Fibroblast of lung (primary cell): ENCODE results near the gene RNF146.

Experiments used
- EZH2 ChIP-seq: IDR thresholded peaks from 2 replicates; pipeline ENCODE4 v1.5.1; 2012; ENCODE audit warnings: low read length, control low read depth, mild to moderate bottlenecking; ENCODE audit errors: missing control alignments
- TF ChIP-seq, protein P1 (sequence below), 2 donors: IDR thresholded peaks in 1 of 2; conservative IDR thresholded peaks in 1 of 2; 1 replicate in 1 of 2; 2 replicates in 1 of 2; pipeline ENCODE4 v1.5.1; 2011 to 2012; ENCODE audit warnings: low read length in 2 of 2, control low read depth in 1 of 2, inconsistent platforms in 1 of 2, low read depth in 1 of 2, mild to moderate bottlenecking in 1 of 2

- TF ChIP-seq, protein P1, sequence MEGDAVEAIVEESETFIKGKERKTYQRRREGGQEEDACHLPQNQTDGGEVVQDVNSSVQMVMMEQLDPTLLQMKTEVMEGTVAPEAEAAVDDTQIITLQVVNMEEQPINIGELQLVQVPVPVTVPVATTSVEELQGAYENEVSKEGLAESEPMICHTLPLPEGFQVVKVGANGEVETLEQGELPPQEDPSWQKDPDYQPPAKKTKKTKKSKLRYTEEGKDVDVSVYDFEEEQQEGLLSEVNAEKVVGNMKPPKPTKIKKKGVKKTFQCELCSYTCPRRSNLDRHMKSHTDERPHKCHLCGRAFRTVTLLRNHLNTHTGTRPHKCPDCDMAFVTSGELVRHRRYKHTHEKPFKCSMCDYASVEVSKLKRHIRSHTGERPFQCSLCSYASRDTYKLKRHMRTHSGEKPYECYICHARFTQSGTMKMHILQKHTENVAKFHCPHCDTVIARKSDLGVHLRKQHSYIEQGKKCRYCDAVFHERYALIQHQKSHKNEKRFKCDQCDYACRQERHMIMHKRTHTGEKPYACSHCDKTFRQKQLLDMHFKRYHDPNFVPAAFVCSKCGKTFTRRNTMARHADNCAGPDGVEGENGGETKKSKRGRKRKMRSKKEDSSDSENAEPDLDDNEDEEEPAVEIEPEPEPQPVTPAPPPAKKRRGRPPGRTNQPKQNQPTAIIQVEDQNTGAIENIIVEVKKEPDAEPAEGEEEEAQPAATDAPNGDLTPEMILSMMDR (conservative IDR thresholded peaks at IDR 0.05 in 1 of 2, IDR thresholded peaks at IDR 0.05 in 1 of 2; ENCODE audit: low read depth in 1 of 2, low read length in 2 of 2), result no peak
- TF ChIP-seq EZH2, result no peak
Observed at GRCh38 chr6:127249621-127250020, 17.0 kb upstream of the RNF146 start.
